GM19467 (cell line): Measurements from ENCODE around the gene BRDT.

Experiments used
- ATAC-seq: cut with Tn5 transposase; IDR thresholded peaks from one replicate; pipeline ENCODE4 v1.9.1; 2021; ENCODE audit warnings: mild to moderate bottlenecking, moderate library complexity; ENCODE audit not compliant: unreplicated experiment

BRDT gene

DNA sequence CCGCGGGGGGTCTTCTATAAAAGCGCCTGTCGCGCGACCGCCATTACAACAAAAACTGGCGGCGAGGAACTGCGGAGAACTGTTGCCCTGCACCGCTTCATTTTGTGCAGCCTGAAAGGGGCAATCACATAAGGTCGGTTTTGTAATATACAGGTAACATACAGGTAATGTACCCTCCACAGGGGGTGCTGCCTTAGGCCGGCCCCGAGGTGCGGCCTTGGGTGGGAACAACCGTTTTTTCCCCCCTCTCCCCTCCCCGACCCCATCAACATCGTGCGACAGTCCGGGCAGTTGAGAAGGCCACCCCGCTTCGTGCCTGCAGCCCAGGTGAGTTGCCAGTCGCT, at the start of gene BRDT:
Gene BRDT, plus strand, starts transcription at position 46 of the 344 bp plus-strand sequence. CDS start 13,354 bp downstream, outside the sequence.
- ATAC-seq = no peak

DNA sequence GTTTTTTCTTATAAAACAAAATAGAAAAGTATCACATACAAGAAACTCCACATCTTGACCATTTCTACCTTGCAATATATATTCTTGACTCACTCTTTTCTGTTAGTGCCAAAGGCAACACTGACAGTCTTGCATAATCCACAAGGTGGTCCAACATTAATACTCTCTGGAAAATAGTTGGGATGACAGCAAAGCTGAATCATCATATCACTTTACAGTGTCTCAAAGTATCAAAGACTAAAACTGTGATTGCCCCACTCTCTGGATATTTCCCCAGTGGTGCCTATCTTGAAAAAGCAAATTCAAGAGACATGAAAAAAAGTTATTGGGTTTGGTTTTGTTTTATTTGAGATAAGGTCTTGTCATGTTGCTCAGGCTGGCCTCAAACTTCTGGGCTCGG, 48.6 kb upstream of the BRDT start:
- no peak for ATAC-seq

DNA sequence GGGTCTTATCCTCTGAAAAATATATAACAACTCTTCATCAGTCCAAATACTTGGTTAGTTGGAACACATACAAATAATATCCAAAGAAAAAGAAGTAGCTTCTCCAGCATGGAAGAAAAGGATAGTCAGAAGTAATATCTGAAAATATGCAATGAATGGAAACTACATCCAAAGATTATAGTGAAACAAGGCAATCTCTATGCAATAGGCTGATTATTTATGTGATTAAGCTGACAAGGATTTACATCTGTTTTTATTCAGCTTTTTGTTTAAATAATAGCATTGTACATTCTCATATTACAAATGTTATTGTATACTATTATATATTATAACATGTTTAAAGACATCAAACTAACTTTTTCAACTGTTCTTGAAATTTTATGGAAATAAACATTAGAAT, 48.0 kb upstream of the BRDT start:
- no peak for ATAC-seq

DNA sequence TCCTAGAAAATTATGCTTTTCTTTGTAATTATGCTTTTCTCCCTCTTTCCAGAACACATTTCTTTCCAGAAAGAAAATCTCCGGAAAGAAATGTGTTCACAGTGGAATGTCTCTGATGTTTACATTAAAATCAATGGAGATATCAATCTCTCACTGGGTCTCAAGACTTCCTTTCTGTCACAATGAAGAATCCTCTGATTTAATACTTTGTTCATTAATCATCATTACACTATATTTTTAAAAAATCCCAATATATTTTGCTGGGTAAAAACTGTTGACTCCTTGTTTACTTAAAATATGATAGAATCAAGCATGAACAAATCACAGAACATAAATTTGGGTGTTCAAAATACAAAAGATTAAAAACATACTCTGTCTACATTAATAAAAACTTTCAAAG, 36.9 kb upstream of the BRDT start:
- no peak for ATAC-seq

DNA sequence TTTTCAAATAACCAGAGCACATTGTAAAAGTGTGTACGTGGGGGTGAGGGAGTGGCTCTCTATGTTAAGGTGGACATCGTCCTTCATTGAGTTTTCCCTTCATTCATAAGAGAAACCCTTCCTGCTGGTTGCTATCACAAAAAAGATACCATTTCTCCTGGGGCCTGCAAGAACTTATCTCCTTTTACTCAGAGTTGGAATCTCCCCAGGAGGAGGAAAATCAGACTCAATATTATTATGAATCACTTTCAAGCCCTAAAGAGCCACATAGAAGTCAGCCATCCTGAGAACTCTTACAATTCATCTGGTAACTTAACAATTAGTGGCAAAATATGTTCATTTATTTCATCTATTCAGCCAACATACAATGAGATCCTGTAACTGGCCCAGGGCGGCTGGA, 36.2 kb upstream of the BRDT start:
- ATAC-seq = no peak

DNA sequence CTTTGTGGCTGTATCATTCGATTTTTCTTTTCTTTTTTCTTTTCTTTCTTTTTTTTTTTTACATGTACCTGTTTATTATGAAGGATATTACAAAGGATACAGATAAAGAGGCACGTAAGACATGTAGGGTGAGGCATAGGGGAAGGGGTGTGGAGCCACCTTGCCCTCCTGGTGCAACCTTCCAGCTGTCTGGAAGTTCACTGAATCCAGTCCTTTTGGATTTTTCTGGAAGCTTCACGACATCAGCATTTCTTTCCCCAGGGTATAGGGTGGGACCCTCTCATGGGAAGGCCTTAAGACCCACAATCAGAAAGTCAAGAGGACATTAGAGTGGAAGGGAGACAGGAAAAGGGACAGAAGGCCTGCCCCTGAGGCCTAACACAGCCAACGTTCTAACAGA, 33.2 kb upstream of the BRDT start:
- ATAC-seq = no peak

DNA sequence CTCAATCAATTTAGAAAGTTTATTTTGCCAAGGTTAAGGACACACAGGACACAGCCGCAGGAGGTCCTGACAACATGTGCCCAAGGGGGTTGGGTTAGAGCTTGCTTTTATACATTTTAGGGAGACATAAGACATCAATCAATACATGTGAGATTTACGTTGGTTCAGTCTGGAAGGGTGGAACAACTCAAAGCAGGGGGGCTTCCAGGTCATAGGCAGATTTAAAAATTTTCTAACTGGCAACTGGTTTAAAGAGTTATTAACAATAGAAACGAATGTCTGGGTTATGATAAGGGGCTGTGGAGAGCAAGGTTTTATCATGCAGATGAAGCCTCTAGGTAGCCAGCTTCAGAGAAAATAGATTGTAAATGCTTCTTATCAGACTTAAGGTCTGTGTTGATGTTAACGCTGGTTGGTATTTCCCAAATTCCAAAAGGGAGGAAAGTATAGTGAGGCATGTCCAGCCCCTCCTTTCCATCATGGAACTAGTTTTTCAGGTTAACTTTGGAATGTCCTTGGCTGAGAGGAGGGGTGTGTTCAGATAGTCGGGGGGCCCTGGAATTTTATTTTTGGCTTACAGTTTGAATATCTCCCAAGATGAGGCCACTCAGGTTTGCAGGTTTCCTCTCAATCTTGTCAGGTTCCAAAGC, 32.3 kb upstream of the BRDT start:
- no peak for ATAC-seq

DNA sequence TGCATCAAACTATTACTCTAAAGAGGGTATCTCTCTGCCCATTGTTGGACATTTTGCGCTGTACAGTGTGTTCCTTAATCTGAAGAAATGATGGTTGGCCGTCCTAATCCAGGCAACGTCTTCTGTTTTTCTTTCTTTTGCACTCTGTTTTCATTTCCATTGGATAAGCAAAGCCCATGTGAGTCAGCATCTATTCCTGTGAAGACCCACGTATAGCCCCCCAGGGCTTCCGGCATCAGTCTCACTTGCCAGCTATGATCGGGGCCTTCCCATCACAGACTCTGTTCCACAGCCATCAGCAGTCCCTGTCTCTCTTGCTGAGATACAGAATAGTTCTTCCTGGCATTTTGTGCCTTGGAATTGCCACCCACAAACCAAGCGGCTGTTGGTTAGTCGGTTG, 29.2 kb upstream of the BRDT start:
- ATAC-seq = no peak

DNA sequence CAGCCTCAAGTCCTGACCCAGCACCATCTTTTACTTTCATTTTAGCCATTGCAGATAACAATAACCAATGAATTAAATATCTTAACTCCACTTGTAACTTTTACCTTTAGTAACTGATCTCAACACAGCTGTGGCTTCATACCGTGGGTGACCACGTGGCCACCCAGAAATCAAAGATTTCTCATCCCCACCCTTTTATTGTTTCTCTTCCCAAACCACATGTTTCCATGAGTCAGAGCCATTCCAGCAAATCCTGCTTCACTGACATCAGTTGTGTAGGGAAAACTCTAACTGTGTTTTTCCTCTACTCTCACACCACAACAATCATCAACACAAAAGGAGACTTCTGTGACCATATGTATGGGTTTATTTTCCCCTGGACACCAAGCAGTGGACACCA, 25.1 kb upstream of the BRDT start:
- no peak for ATAC-seq

DNA sequence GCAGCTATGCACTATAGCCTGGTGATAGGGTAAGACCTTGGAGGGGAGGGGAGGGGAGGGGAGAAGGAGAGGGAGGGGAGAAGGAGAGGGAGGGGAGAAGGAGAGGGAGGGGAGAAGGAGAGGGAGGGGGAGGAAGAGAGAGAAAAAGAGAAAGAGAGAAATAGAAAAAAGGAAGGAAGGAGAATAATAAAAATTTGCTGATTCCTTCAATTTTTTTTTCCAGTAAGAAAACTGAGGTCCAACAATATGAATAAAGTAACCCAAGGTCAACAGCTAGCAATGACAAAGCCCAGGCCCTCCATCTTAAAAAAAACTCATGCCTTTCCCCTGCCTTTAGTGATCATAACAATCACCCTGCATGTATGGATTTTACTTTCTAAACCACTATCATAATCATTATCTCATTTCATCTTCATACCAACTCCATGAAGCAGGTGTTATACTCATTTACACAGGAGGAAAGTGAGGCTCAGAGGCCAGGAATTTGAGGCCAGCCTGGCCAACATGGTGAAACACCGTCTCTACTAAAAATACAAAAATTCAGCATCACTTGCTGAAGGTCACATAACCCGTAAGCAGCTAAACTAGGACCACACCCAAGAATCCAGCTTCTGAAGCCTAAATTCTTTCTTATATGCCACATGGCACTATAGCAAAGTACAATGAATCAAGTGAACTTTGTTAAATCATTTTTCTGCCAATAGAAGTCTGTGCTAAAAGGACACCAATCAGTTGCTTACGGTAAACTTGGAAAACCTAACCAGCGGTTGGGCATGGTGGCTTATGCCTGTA, 23.4 kb upstream of the BRDT start:
- ATAC-seq = no peak

DNA sequence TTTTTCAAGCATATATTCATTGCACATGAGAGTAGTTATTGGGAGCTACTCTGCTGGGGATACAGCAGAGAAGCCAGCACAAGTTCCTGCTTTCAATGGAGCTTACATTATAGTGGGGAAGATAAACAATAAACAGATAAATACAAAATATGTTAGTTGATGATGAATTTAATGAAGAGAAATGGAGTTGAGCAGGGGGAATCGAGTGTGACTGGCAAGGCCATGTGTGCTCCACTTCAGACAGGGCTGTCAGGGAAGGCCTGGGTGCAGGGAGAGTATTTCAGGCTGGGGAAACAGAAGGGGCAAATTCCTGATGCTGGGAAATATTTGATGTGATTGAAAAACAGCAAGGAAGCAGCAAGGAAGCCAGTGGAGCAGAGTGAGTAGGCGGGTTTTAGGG, 21.2 kb upstream of the BRDT start:
- ATAC-seq = no peak

DNA sequence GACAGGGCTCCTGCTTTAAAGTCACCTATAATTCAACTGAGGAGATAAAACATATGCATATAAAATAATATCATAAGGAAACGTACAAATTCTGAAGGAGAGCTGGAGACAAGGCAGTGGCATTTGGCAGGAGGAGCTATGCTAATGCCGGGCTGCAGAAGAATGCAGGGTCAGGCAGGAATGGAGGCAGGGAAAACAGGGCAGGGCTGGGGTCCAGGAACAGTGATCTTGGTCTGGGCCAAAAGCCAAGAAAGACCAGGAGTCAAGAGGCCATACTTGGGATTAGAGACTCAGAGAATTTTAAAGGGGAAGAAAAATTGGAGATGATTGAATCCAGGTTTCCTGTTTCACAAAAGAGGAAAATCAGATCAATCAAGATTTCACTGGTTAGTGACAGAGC, 20.0 kb upstream of the BRDT start:
- no peak for ATAC-seq

DNA sequence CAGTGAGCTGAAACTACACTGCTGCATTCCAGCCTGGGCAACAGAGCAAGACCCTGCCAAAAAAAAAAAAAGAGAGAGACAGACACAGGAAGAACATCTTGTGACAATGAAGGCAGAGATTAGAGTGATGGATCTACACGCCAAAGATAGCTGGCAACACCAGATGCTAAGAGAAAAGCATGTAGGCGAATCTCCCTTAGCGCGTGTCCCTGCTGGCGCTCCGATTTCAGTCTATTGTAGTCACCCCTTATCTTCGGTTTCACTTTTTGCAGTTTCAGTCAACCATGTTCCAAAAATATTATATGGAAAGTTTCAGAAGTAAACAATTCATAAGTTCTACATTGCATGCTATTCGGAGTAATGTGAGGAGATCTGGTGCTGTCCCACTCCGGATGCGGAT, 11.6 kb upstream of the BRDT start:
- ATAC-seq = no peak

DNA sequence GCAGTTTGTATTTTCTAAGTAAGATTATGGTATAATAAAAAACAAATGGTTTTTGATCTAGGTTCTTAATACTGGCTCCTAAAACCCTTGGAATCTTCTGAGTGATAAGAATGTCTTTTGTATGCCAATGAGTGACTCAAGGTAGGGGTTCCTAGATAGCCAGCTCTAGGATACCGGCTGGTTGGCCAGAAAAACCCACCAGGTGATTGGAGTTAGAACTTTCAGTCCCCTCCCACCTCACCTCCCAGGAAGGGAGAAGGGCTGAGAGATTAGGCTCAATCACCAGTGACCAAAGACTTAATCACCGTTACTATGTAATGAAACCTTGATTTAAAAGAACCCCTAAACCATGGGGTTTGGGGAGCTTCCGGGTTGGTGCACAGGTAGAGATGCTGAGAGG, 8.7 kb upstream of the BRDT start:
- ATAC-seq = no peak

DNA sequence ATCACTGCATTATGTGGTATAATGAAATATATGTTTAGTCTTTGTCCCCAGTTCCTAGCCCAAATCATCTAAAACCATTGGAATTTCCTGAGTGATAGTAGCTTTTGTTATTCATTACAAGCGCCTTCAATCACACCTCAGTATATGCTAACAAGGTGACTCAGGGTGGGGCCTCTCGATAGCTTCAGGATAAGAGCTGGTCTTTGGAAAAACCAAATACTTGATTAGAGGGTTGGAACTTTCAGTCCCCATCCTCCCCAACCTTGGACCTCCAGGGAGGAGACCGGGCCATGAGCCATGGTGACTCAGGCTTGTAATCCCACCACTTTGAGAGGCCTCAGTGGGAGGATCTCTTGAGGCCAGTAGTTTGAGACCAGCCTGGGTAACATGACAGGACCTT, 5.1 kb upstream of the BRDT start:
- ATAC-seq = no peak

DNA sequence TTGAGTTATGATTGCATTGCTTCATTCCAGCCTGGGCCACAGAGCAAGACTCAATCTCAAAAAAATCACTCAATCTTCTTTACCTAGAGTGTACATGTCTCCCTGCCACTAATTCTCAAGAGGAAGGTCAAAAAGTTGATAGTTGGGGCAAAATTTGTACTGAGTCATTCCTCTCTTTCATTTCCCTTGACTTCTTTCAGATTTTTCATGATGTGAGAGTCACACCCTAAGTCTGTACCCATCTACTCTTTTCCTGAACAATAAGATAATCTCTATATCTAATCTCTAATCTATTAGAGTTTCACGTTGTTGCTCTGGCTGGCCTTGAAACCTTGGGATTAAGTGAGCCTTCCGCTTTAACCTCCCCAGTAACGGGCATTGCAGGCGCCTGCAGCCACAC, 1.1 kb upstream of the BRDT start:
- ATAC-seq = no peak

DNA sequence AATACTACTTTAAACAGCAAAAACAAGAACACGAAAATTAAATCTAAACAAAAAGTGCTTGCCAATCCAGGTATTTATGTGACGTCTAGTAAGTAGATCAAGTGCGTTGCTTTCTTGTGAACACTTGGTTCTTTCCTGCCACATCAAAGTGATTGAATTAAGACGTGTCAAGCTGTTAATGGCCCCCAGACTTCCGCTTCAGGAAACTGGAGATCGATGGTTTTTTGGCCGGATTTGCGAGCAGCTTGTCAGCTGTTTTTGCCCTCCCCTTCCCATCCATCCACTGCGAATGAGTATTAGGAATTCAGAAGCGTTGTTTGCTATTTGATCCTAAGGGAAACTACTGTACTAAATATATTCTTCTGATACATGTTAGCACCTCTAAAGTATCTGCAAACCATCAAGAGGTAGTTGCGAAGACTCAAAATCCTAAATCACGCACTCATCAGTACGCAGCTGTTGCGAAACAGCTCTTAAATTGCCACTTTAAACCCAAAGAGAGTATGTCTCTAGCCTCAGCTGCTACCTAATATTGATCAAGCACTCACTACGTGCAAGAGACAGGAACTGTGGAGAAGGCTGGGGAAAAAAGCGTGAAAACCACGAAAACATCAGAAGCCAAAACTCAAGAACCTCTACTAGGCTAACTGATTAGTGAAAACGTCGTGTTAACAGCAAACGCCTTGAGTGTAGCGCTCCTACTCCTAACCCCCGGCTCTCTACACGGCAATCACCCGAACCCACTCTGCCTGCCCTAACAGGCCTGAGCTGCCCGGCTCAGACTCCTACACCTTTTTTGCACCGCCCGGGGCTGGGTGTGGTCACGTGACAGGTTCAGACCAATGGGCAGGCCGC, 473 bp upstream of the BRDT start:
- ATAC-seq = no peak

DNA sequence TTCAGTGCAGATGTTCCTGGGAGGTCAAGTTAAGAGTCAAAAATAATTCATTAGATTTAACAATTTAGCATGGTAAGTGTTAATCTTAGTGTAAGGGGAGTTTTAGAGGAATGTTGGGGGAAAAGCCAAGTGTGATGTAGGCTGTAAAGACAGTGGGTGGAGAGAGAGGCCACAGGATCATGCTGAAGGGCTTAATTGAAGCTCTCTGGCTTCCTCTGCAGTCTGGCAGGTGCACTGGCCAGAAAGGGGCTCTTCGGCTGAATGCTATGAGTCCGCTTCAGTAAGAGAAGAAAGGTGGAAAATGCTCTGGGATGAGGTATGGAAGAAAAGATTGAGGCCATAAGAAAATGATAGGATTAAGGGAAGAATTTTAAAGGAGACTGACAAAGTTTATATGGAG, 3.0 kb downstream of the BRDT start:
- ATAC-seq = no peak

DNA sequence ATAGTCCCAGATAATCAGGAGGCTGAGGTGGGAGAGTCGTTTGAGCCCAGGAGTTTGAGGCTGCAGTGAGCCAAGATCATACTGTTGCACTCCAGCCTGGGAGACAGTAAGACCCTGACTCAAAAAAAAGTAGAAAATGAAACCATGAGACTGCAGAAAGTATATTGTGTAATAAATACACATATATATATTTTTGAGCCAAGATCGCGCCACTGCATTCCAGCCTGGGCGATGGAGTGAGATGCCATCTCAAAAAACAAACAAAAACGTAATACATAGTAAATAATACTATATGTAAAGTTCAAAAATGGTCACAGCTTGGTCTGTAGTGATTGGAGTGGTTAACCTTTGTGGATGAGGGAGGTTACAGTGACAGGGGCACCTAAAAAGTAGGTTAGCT, 9.7 kb downstream of the BRDT start:
- ATAC-seq = no peak

DNA sequence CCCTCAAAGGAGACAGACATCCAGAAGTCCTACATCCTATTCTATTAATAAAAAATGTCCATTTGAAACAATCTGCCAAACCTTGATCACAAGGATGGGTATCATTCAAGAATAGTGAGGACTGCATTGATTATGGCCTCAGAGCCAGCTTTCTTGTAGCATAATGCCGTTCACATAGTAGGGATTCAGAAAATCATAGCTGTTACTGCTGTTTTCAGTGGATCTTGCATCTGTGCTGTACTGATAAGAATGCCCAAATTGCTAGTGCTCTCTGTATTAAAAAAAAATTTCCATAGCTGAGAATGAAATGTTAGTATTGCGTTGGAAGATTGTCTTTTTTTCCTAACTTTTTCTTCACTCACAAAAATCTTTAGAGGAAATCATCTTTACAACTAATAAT, 19.1 kb downstream of the BRDT start:
- no peak for ATAC-seq

DNA sequence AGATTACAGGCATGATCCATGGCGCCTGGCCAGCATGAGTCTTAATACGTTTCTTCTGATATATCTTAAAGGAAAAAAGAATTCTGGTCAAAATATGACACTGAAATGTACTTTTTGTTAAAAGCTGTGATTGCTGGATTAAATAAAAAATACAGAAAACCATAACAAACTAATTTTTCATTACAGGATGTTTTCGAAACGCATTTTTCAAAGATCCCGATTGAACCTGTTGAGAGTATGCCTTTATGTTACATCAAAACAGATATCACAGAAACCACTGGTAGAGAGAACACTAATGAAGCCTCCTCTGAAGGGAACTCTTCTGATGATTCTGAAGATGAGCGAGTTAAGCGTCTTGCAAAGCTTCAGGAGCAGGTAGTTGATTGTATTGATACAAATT, 30.2 kb downstream of the BRDT start:
- ATAC-seq = no peak

DNA sequence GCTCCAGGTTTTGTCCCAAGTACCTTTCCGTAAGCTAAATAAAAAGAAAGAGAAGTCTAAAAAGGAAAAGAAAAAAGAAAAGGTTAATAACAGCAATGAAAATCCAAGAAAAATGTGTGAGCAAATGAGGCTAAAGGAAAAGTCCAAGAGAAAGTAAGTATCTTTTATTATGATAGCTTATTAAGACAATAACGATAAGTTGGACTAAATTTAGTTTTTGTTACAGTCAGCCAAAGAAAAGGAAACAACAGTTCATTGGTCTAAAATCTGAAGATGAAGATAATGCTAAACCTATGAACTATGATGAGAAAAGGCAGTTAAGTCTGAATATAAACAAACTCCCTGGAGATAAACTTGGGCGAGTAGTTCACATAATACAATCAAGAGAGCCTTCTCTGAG, 31.5 kb downstream of the BRDT start:
- ATAC-seq = no peak
